Measurements from ENCODE around the gene PMAIP1.

DNA sequence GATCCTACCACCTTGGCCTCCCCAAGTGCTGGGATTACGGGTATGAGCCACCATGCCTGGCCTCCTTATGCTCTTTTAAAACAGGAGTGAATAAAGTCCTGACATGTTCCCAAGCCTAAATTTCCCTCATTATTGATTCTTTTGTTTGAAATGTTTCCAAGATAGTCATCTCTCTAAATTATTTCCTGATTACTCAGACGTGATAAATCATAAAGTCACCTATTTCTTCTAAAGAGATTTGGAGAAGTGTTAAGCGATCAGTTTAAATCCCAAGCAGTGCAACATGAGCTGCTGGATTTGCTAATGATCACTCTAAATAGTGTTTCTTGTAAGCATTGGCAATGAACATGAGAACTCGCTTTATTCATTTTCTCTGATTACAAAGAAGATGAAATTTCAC lies 51.8 kb downstream of the PMAIP1 start:
- TF ChIP-seq, protein P1, sequence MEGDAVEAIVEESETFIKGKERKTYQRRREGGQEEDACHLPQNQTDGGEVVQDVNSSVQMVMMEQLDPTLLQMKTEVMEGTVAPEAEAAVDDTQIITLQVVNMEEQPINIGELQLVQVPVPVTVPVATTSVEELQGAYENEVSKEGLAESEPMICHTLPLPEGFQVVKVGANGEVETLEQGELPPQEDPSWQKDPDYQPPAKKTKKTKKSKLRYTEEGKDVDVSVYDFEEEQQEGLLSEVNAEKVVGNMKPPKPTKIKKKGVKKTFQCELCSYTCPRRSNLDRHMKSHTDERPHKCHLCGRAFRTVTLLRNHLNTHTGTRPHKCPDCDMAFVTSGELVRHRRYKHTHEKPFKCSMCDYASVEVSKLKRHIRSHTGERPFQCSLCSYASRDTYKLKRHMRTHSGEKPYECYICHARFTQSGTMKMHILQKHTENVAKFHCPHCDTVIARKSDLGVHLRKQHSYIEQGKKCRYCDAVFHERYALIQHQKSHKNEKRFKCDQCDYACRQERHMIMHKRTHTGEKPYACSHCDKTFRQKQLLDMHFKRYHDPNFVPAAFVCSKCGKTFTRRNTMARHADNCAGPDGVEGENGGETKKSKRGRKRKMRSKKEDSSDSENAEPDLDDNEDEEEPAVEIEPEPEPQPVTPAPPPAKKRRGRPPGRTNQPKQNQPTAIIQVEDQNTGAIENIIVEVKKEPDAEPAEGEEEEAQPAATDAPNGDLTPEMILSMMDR (IDR thresholded peaks at IDR 0.05; ENCODE audit: insufficient read depth, low read length), result no peak
- TF ChIP-seq POLR2AphosphoS5 (IDR thresholded peaks at IDR 0.05; ENCODE audit: low read depth), result no peak
